GM18867 (cell line): Measurements from ENCODE around the gene KCNK13.
"Not testable (repeated sequence)": the region's sequence is repeated elsewhere in the genome, so short reads cannot be mapped to it uniquely, and the experiment has no call there.

ENCODE experiments used
- ATAC-seq: cut with Tn5 transposase; IDR thresholded peaks from one replicate; pipeline ENCODE4 v1.9.1; 2021; ENCODE audit warnings: mild to moderate bottlenecking, moderate library complexity; ENCODE audit not compliant: unreplicated experiment

KCNK13 gene

GRCh38 chr14:90060965-90061684 lies 669 bp upstream of the KCNK13 start:
- ATAC-seq, result no peak

DNA sequence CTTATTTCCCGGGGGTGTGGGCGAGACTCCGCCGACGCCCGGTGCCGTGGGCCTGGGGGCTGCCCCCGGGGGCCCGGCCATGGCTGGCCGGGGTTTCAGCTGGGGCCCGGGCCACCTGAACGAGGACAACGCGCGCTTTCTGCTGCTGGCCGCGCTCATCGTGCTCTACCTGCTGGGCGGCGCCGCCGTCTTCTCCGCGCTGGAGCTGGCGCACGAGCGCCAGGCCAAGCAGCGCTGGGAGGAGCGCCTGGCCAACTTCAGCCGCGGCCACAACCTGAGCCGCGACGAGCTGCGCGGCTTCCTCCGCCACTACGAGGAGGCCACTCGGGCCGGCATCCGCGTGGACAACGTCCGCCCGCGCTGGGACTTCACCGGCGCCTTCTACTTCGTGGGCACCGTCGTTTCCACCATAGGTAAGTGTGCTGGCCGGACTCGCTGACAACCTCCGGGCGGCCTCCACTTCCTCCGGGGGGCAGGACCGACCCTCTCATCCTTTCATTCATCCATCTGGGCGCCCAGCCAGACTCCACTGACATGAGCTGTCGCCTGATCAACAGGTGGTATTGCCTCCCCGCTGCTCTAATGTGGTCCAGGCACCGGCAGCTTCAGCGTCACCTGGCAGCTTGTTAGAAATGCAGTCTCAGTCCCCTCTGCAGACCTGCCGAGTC lies 467 bp downstream of the KCNK13 start:
- no peak for ATAC-seq

GRCh38 chr14:90062822-90063539 lies 1.2 kb downstream of the KCNK13 start:
- no peak for ATAC-seq

DNA sequence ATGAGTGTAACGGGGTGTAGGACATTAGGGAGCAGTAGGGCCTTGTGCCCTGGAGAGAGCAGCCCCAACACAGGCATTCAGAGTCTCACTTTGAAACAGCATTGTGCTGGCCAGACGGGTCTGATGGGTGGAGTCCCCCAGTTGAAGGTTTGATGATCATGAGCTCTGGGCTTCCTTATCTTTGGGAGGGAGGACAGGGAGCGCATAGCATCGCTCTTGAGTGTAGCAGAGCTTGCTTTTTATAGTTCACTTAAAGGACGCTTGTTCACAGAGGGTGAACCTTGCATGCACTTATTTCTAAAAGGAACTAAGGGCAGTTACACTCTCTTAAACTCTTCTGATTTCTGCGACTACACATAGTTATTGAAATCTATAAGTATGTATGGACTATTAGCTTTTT lies 10.6 kb downstream of the KCNK13 start:
- no peak for ATAC-seq

GRCh38 chr14:90079576-90079975 lies 17.8 kb downstream of the KCNK13 start:
- ATAC-seq, result no peak

DNA sequence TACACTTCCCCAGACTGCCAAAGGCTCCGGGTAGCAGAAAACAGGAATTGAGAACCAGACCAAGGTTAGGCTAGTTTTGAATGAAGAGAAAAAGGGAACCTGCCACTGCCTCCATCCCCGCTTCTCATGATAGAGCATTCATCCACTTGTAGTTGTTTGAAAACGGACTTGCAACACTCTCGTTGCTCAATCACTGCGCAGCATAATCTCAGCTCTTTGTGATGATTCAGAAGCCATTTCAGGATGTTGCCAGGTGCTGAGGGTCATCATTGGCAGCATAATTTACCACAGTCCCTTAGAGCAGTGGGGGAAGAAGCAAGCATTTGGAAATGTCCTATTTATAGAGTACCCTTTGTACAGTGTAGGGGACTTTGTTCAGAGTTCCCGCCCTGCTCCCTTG lies 25.6 kb downstream of the KCNK13 start:
- no peak for ATAC-seq

DNA sequence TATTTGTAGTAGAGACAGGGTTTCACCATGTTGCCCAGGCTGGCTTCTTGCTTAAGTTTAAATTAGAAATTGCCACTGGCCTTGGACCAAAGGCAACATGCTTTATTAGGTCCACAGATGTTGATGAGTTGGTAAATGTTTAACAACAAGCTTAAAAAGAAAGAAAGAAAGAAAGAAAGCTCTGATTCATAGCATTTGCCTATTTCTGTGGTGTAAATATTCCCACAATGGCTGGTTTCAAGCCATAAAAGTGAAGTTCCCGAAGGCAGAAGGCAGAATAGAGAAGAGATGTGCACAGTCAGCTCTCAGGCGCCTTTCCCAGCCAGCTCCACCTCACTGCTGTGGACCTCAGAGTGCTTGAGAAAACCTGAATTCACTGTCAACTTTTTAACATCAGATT lies 26.4 kb downstream of the KCNK13 start:
- no peak for ATAC-seq

GRCh38 chr14:90089486-90089885 lies 27.7 kb downstream of the KCNK13 start:
- ATAC-seq, result not testable (repeated sequence)

DNA sequence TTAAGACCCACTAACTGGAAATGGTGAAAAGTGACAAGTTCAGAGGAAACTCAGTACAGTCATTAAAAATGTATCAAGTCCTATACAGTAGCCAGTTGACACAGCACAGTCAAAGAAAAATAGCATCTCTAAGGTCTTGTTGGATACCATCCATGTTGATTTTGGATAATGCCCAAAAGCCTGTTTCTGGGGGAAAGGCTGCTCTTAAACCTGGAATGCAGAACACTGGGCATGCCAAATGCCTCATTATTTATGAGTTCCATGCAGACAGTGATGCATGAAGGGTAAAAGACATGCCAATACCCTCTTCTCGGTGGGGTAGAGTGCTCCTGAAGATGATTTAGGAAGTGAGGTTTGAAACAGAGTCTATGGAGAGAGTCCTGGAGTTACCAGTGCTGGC lies 29.6 kb downstream of the KCNK13 start:
- ATAC-seq, result no peak

DNA sequence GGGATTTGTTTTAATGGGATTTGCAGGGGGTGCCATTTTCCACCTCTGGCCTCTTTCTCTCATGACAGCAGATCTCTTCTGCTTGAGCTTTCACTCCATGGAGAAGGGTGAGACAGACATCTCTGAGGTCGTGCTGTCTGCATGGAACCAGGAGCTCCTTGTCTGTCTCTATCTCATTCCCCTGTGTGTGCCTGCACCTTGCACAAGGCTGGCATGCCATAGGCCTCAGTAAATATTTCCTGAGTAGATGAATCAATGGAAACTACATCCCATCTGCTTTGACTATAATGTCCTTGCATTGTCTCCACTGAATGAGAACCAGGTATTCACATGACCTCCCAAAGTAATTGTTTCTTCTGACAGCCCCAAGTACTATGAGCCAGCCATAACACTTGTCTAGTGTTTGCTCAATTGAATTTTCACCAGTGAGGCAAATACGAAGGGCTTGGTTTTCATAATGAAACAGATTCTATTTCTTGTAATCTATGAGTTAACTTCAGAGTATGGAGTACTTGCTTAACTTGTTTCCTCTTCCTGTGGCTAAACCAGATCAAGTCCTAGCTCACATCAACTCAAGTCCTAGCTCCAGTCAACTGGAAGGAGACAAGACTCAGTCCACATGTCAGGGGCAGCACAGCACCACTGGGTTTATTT lies 32.3 kb downstream of the KCNK13 start:
- no peak for ATAC-seq

DNA sequence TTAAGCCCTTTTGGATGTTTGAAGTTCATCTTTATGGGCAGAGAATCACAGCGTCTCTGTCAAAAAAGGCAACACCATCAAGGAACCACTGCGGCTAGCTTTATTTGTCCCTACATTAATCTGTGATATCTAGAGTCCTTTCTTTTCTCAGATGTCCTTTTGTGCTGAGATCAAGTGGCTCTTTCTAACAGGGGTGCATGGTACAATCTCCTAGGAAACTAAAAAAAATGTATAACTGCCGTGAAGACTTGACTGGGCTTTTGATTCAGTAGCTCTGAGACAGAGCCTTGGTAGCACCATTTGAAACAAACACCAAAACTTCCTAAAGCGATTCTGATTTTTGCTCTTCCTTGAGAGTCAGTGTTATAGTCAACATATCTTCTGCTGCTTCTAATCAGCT lies 33.3 kb downstream of the KCNK13 start:
- ATAC-seq, result no peak

GRCh38 chr14:90096566-90096965 lies 34.8 kb downstream of the KCNK13 start:
- no peak for ATAC-seq

- ATAC-seq, result no peak
These were observed 42.0 kb downstream of the KCNK13 start for GRCh38 chr14:90103808-90104207.

DNA sequence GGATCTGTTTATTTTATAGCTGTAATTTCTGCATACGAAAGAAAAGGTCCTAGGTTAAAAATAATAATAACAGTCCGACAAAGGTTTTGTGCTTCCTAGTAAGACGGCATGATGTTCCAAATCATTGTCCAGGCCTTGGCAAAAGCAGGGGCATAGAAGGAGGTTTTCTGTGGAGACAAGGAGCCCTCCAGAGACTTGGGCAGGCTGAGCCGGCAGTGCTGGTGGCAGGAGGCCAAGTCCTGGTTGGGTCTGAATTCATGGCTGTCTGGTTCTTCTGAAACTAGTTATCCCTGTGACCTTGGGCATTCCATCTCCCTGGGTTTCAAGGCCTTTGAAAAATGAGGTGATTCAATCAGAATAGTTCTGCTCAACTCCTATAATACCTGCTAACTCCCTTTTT lies 44.0 kb downstream of the KCNK13 start:
- ATAC-seq, result no peak

DNA sequence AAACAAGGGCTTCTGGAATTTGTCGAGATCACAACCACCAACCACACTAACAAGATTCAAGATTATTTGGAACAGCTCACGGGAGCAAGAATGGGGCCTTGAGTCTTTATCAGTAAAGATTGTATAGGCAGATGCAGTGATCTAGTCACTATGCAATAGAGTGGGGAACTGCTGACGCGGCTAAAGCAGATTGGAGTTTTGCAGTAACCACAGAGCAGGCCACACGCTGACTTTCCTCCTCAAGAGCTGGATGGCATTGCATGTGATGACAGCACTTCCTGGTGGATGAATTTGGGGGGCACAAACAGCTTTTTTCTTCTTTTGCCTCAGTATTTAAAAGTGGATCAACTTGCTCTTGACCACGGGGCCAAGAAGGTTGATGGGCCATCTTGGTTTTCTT lies 46.0 kb downstream of the KCNK13 start:
- ATAC-seq, result no peak

- ATAC-seq, result no peak
These were observed 48.1 kb downstream of the KCNK13 start for GRCh38 chr14:90109858-90110257.

DNA sequence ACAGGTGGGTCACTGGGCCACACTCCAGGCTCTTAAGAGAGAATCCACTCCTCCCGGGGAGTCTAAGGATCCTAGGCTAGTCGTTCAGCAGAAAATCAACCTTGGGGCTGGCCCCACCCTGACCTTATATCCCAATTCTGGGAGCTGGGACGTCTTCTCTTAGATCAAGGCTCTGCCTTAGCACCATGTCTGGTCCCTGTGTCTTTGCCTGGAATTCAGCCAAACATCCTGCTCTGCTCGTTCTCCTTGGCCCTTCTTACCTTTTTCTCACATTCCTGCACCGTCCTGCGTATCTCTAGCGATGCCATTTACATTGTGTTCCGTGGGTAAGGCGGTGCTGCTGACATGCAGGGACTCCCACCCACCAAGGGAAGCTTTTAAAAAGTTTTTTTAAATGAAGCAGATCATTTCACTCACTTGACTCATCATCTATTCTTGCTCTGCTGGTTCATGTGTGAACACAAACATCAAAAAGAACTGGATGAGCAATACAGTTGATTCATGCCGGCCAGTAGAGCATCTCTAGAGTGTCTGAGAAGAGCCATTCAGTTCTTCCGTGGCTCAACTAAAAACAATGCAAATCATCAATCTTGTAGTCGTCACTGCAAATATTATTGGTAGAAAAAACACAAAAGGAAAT lies 50.2 kb downstream of the KCNK13 start:
- ATAC-seq, result no peak

GRCh38 chr14:90114554-90114953 lies 52.8 kb downstream of the KCNK13 start:
- ATAC-seq, result no peak

- no peak for ATAC-seq
These were observed 54.0 kb downstream of the KCNK13 start for GRCh38 chr14:90115780-90116179.

- no peak for ATAC-seq
These were observed 54.6 kb downstream of the KCNK13 start for GRCh38 chr14:90116444-90116843.

DNA sequence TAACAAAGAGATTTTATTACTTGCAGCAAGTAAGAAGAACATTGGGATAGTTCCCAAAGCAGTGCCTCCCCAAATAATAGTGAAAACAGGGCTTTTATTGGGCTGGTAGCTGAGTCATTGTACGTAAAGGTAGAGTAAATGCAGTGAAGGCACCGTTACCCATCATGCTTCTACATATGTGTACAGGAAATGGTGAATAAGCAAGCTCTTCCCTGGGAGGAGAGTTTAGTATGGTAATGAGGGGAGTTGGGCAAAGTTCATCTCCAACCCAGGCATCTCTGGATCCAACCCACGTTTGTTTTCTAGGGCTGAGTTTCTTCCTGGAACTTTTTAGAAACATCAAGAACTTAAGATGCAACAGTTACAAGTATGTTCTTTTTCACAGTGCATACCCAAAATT lies 56.2 kb downstream of the KCNK13 start:
- no peak for ATAC-seq
